Left hindlimb (tissue), 1 donor: ENCODE data around the gene KIAA1210.
"Not testable (repeated sequence)": the region's sequence is repeated elsewhere in the genome, so short reads cannot be mapped to it uniquely, and the experiment has no call there.

ENCODE experiments used
- DNase-seq: peaks from one replicate; pipeline ENCODE4 v3.0.0-alpha.2; 2018

Gene KIAA1210

DNA sequence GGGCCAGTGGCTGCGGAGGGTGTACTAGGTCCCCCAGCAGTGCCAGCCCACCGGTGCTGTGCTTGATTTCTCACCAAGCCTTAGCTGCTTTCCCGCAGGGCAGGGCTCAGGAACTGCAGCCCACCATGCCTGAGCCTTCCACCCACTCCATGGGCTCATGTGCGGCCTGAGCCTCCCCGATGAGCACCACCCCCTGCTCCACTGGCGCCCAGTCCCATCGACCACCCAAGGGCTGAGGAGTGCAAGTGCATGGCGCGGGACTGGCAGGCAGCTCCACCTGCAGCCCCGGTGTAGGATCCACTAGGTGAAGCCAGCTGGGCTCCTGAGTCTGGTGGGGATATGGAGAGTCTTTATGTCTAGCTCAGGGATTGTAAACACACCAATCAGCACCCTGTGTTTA is 98.0 kb downstream of the KIAA1210 start:
- not testable (repeated sequence) for DNase-seq

GRCh38 chrX:119028733-119029330 is 98.8 kb downstream of the KIAA1210 start:
- no peak for DNase-seq
